Measurements from ENCODE around the gene DCTN3. TPM values are rescaled to one million over a fixed set of nuclear protein-coding genes. Genes with fewer than 3 reads are reported as not detected.
A peak's percentile ranks its signal among the peaks of the same experiment; 100 is the strongest.

The DCTN3 gene
- polyA plus RNA-seq (2013, experiment 1 of 2): 91.2 TPM
- polyA plus RNA-seq (2013, experiment 2 of 2): 92.4 TPM

GRCh38 chr9:34620061-34620994 lies at the start of gene DCTN3:
TSS of gene DCTN3 (minus strand) at chr9:34620495. CDS start at chr9:34620464, 31 bp downstream.
- peaks cover 9% of the 10 kb centered on the region for H3K4me1 ChIP-seq (ENCODE audit: control insufficient read depth, insufficient read depth, low read length, poor library complexity, severe bottlenecking)
- peaks cover 25% of the 10 kb centered on the region for H3K36me3 ChIP-seq (ENCODE audit: control insufficient read depth, insufficient read depth, low read length)
- no peak within 1 kb of the TSS for H3K27ac ChIP-seq (ENCODE audit: low read depth, low read length, severe bottlenecking)
- H3K9me3 ChIP-seq (ENCODE audit: control insufficient read depth, low read length): no peaks in the 10 kb centered on the region
- peak within 1 kb of the TSS; percentile 94 for H3K4me3 ChIP-seq (ENCODE audit: extremely low read depth, insufficient read depth, low read length, poor library complexity, severe bottlenecking)
- WGBS, 2 experiments (ENCODE audit: insufficient coverage in 2 of 2): 4 to 7% methylated on average over 38 to 41 of the region's 43 CpGs

GRCh38 chr9:34665381-34666250 lies 45.3 kb upstream of the DCTN3 start:
- H3K4me1 ChIP-seq (ENCODE audit: control insufficient read depth, insufficient read depth, low read length, poor library complexity, severe bottlenecking): peaks cover 11% of the 10 kb centered on the region
- 0 to 3% methylated on average over 27 to 28 of the region's 55 CpGs for WGBS, 2 experiments (ENCODE audit: insufficient coverage in 2 of 2)
- H3K36me3 ChIP-seq (ENCODE audit: control insufficient read depth, insufficient read depth, low read length): peaks cover 20% of the 10 kb centered on the region

GRCh38 chr9:34665067-34665380 lies 44.7 kb upstream of the DCTN3 start:
- Histone ChIP-seq H3K36me3 (ENCODE audit: control insufficient read depth, insufficient read depth, low read length) (peaks cover 20% of the 10 kb centered on the region), H3K4me3 (ENCODE audit: extremely low read depth, insufficient read depth, low read length, poor library complexity, severe bottlenecking) (peak overlapping the region; percentile 80), H3K9me3 (ENCODE audit: control insufficient read depth, low read length) (peaks cover 7% of the 10 kb centered on the region), H3K4me1 (ENCODE audit: control insufficient read depth, insufficient read depth, low read length, poor library complexity, severe bottlenecking) (peaks cover 11% of the 10 kb centered on the region), H3K27ac (ENCODE audit: low read depth, low read length, severe bottlenecking) (peak overlapping the region; percentile 24)
- 0 to 1% methylated on average over 19 to 23 of the region's 26 CpGs for WGBS, 2 experiments (ENCODE audit: insufficient coverage in 2 of 2)

More at GRCh38 chr9:34665381-34666250, 45.3 kb upstream of the DCTN3 start:
- H3K27ac ChIP-seq (ENCODE audit: low read depth, low read length, severe bottlenecking): peak overlapping the region; percentile 95
- peak overlapping the region; percentile 80 for H3K4me3 ChIP-seq (ENCODE audit: extremely low read depth, insufficient read depth, low read length, poor library complexity, severe bottlenecking)
- peaks cover 10% of the 10 kb centered on the region for H3K9me3 ChIP-seq (ENCODE audit: control insufficient read depth, low read length)

- peak overlapping the region; percentile 80 for H3K4me3 ChIP-seq (ENCODE audit: extremely low read depth, insufficient read depth, low read length, poor library complexity, severe bottlenecking)
- 2 to 7% methylated on average over 12 to 13 of the region's 18 CpGs for WGBS, 2 experiments (ENCODE audit: insufficient coverage in 2 of 2)
- peaks cover 19% of the 10 kb centered on the region for H3K36me3 ChIP-seq (ENCODE audit: control insufficient read depth, insufficient read depth, low read length)
- H3K27ac ChIP-seq (ENCODE audit: low read depth, low read length, severe bottlenecking): peak overlapping the region; percentile 16
- H3K9me3 ChIP-seq (ENCODE audit: control insufficient read depth, low read length): peaks cover 1% of the 10 kb centered on the region
- H3K4me1 ChIP-seq (ENCODE audit: control insufficient read depth, insufficient read depth, low read length, poor library complexity, severe bottlenecking): peaks cover 11% of the 10 kb centered on the region
Observed at GRCh38 chr9:34664281-34665066, 44.2 kb upstream of the DCTN3 start.

- H3K4me1 ChIP-seq (ENCODE audit: control insufficient read depth, insufficient read depth, low read length, poor library complexity, severe bottlenecking): peaks cover 11% of the 10 kb centered on the region
- no peaks in the 10 kb centered on the region for H3K9me3 ChIP-seq (ENCODE audit: control insufficient read depth, low read length)
- H3K4me3 ChIP-seq (ENCODE audit: extremely low read depth, insufficient read depth, low read length, poor library complexity, severe bottlenecking): no peak overlapping the region
- H3K27ac ChIP-seq (ENCODE audit: low read depth, low read length, severe bottlenecking): no peak overlapping the region
- H3K36me3 ChIP-seq (ENCODE audit: control insufficient read depth, insufficient read depth, low read length): peaks cover 8% of the 10 kb centered on the region
Observed at GRCh38 chr9:34663303-34663605, 43.0 kb upstream of the DCTN3 start.

- H3K27ac ChIP-seq (ENCODE audit: low read depth, low read length, severe bottlenecking): no peak within 1 kb of the TSS
- no peaks in the 10 kb centered on the region for H3K9me3 ChIP-seq (ENCODE audit: control insufficient read depth, low read length)
- peaks cover 4% of the 10 kb centered on the region for H3K36me3 ChIP-seq (ENCODE audit: control insufficient read depth, insufficient read depth, low read length)
- no peak within 1 kb of the TSS for H3K4me3 ChIP-seq (ENCODE audit: extremely low read depth, insufficient read depth, low read length, poor library complexity, severe bottlenecking)
- H3K4me1 ChIP-seq (ENCODE audit: control insufficient read depth, insufficient read depth, low read length, poor library complexity, severe bottlenecking): peaks cover 11% of the 10 kb centered on the region
- WGBS, 2 experiments (ENCODE audit: insufficient coverage in 2 of 2): 83 to 100% methylated on average over 2 to 3 of the region's 4 CpGs
Observed at GRCh38 chr9:34662526-34663302, 42.4 kb upstream of the DCTN3 start, which contains the start of gene CCL27. TSS of gene CCL27 (minus strand) at chr9:34662657. CDS start at chr9:34662633, 24 bp downstream.

- Histone ChIP-seq H3K27ac (ENCODE audit: low read depth, low read length, severe bottlenecking) (no peak overlapping the region), H3K4me3 (ENCODE audit: extremely low read depth, insufficient read depth, low read length, poor library complexity, severe bottlenecking) (no peak overlapping the region), H3K9me3 (ENCODE audit: control insufficient read depth, low read length) (no peaks in the 10 kb centered on the region), H3K36me3 (ENCODE audit: control insufficient read depth, insufficient read depth, low read length) (peaks cover 4% of the 10 kb centered on the region), H3K4me1 (ENCODE audit: control insufficient read depth, insufficient read depth, low read length, poor library complexity, severe bottlenecking) (peaks cover 13% of the 10 kb centered on the region)
- 95 to 100% methylated on average over 8 of the region's 8 CpGs for WGBS, 2 experiments (ENCODE audit: insufficient coverage in 2 of 2)
Observed at GRCh38 chr9:34659592-34660253, 39.4 kb upstream of the DCTN3 start.

GRCh38 chr9:34658461-34658860 lies 38.2 kb upstream of the DCTN3 start:
- no peak overlapping the region for H3K27ac ChIP-seq (ENCODE audit: low read depth, low read length, severe bottlenecking)
- H3K36me3 ChIP-seq (ENCODE audit: control insufficient read depth, insufficient read depth, low read length): peaks cover 4% of the 10 kb centered on the region
- H3K4me3 ChIP-seq (ENCODE audit: extremely low read depth, insufficient read depth, low read length, poor library complexity, severe bottlenecking): no peak overlapping the region
- peaks cover 15% of the 10 kb centered on the region for H3K4me1 ChIP-seq (ENCODE audit: control insufficient read depth, insufficient read depth, low read length, poor library complexity, severe bottlenecking)
- no peaks in the 10 kb centered on the region for H3K9me3 ChIP-seq (ENCODE audit: control insufficient read depth, low read length)
- WGBS, 2 experiments (ENCODE audit: insufficient coverage in 2 of 2): 93 to 96% methylated on average over 9 to 14 of the region's 14 CpGs

- no peak overlapping the region for H3K4me3 ChIP-seq (ENCODE audit: extremely low read depth, insufficient read depth, low read length, poor library complexity, severe bottlenecking)
- WGBS, 2 experiments (ENCODE audit: insufficient coverage in 2 of 2): 83% methylated on average over 1 of the region's 5 CpGs; no CpG with 5 or more reads in 1 of the 2 experiments
- no peak overlapping the region for H3K27ac ChIP-seq (ENCODE audit: low read depth, low read length, severe bottlenecking)
- peaks cover 23% of the 10 kb centered on the region for H3K4me1 ChIP-seq (ENCODE audit: control insufficient read depth, insufficient read depth, low read length, poor library complexity, severe bottlenecking)
- no peaks in the 10 kb centered on the region for H3K9me3 ChIP-seq (ENCODE audit: control insufficient read depth, low read length)
- peaks cover 4% of the 10 kb centered on the region for H3K36me3 ChIP-seq (ENCODE audit: control insufficient read depth, insufficient read depth, low read length)
Observed at GRCh38 chr9:34656992-34657391, 36.7 kb upstream of the DCTN3 start.
